Peyer's patch (tissue), 4 donors: Measurements from ENCODE around the gene RPL6. TPM values are rescaled to one million over a fixed set of nuclear protein-coding genes. Genes with fewer than 3 reads are reported as not detected.

Experiments
- DNase-seq, 3 donors: peaks; one replicate each; pipeline ENCODE4 v3.0.0-alpha.2; 2017 to 2019
- H3K27ac ChIP-seq, 4 donors: fragments of 200-600 bp; sonication (generic); one replicate each; pipeline ENCODE4 v1.5.1; 2016 to 2019
- H3K27me3 ChIP-seq, 2 donors: fragments of 200-600 bp; sonication (generic); one replicate each; pipeline ENCODE4 v1.5.1; 2019
- H3K36me3 ChIP-seq, 3 donors: fragments of 200-600 bp; sonication (generic); one replicate each; pipeline ENCODE4 v1.5.1; 2016 to 2019
- H3K4me1 ChIP-seq, 4 donors: fragments of 200-600 bp; sonication (generic); one replicate each; pipeline ENCODE4 v1.5.1; 2016 to 2019
- H3K4me3 ChIP-seq, 4 donors: fragments of 200-600 bp; sonication (generic); 1 replicate in 3 of 4; 2 replicates in 1 of 4; pipeline ENCODE4 v1.5.1; 2016 to 2019; ENCODE audit warnings: mild to moderate bottlenecking in 1 of 4
- H3K9me3 ChIP-seq, 4 donors: fragments of 200-600 bp; sonication (generic); one replicate each; pipeline ENCODE4 v1.5.1; 2016 to 2019; ENCODE audit warnings: mild to moderate bottlenecking in 1 of 4
- CTCF ChIP-seq, 6 experiments: fragments of 450-650 bp in 4 of 6; fragments of 200-600 bp in 2 of 6; sonication (generic) in 1 of 6; IDR thresholded peaks; one replicate each; pipeline ENCODE4 v1.5.1; 2017 to 2019; ENCODE audit warnings: antibody characterized with exemption in 6 of 6, mild to moderate bottlenecking in 3 of 6, moderate library complexity in 1 of 6
- POLR2A ChIP-seq, 2 donors: fragments of 450-650 bp; IDR thresholded peaks; one replicate each; pipeline ENCODE4 v1.5.1; 2017; ENCODE audit warnings: antibody characterized with exemption in 2 of 2, mild to moderate bottlenecking in 2 of 2, moderate library complexity in 2 of 2
- total RNA-seq, 4 donors: library from RNA; depleted of rRNA; stranded (reverse); fragments of >200 nt; gene quantifications; one replicate each; pipeline ENCODE4 v1.1.0, GENCODE V29; 2016

Gene RPL6
- total RNA-seq, 4 donors from 2014 or later: 448 to 1,258 (median 570) TPM

DNA sequence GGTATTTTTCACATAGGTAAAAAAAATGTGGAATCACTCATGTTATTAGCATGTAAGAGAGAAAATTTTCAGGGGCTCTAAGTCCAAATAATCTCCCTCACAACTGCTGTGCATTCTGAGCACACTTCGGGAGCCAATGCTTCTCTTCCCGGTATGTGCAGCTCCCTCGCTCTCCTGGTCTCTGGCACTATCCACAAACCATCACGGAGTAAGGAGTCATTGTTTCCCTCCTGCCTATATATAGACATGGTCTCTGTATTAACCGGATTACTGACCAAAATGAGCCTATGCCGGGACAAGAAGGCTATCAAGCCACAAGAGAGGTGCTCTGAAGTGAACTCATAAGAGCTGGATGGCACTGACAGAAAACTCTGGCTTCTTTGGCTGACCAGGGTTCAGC is 40.5 kb downstream of the RPL6 start:
- peaks cover 0 to 6% (median 0%) of the 10 kb centered on the region in 4 donors for H3K4me1 ChIP-seq
- no peak overlapping the region for H3K27ac ChIP-seq
- H3K27me3 ChIP-seq: no peaks in the 10 kb centered on the region
- H3K4me3 ChIP-seq: no peak overlapping the region
- no peaks in the 10 kb centered on the region for H3K36me3 ChIP-seq
- TF ChIP-seq CTCF (IDR thresholded peaks at IDR 0.05): no peak
- no peak for TF ChIP-seq POLR2A (IDR thresholded peaks at IDR 0.05)
- DNase-seq: no peak
- H3K9me3 ChIP-seq: no peaks in the 10 kb centered on the region

GRCh38 chr12:112367965-112368364 is 41.4 kb downstream of the RPL6 start:
- H3K27ac ChIP-seq: no peak overlapping the region
- peaks cover 0 to 6% (median 0%) of the 10 kb centered on the region in 4 donors for H3K4me1 ChIP-seq
- no peak overlapping the region for H3K4me3 ChIP-seq
- TF ChIP-seq POLR2A (IDR thresholded peaks at IDR 0.05) (no peak), CTCF (IDR thresholded peaks at IDR 0.05) (no peak)
- no peaks in the 10 kb centered on the region for H3K36me3 ChIP-seq
- no peak for DNase-seq
- no peaks in the 10 kb centered on the region for H3K9me3 ChIP-seq
- H3K27me3 ChIP-seq: no peaks in the 10 kb centered on the region

GRCh38 chr12:112362310-112362709 is 47.1 kb downstream of the RPL6 start:
- Histone ChIP-seq H3K27me3 (no peaks in the 10 kb centered on the region), H3K4me1 (no peaks in the 10 kb centered on the region), H3K27ac (no peak overlapping the region), H3K4me3 (no peak overlapping the region), H3K9me3 (no peaks in the 10 kb centered on the region), H3K36me3 (no peaks in the 10 kb centered on the region)
- no peak for DNase-seq
- no peak for TF ChIP-seq POLR2A (IDR thresholded peaks at IDR 0.05)
- no peak for TF ChIP-seq CTCF (IDR thresholded peaks at IDR 0.05)

- Histone ChIP-seq H3K4me1 (no peaks in the 10 kb centered on the region), H3K9me3 (no peaks in the 10 kb centered on the region), H3K36me3 (no peaks in the 10 kb centered on the region), H3K27me3 (no peaks in the 10 kb centered on the region), H3K27ac (no peak overlapping the region), H3K4me3 (no peak overlapping the region)
- TF ChIP-seq POLR2A (IDR thresholded peaks at IDR 0.05) (no peak), CTCF (IDR thresholded peaks at IDR 0.05) (no peak)
- DNase-seq: no peak
These were observed 48.1 kb downstream of the RPL6 start for GRCh38 chr12:112361271-112361670.

GRCh38 chr12:112359290-112359689 is 50.1 kb downstream of the RPL6 start:
- H3K4me1 ChIP-seq: no peaks in the 10 kb centered on the region
- no peak for DNase-seq
- no peaks in the 10 kb centered on the region for H3K27me3 ChIP-seq
- H3K4me3 ChIP-seq: no peak overlapping the region
- no peaks in the 10 kb centered on the region for H3K9me3 ChIP-seq
- TF ChIP-seq POLR2A (IDR thresholded peaks at IDR 0.05): no peak
- TF ChIP-seq CTCF (IDR thresholded peaks at IDR 0.05): no peak
- no peak overlapping the region for H3K27ac ChIP-seq
- no peaks in the 10 kb centered on the region for H3K36me3 ChIP-seq

GRCh38 chr12:112357214-112357613 is 52.2 kb downstream of the RPL6 start:
- no peak for DNase-seq
- H3K36me3 ChIP-seq: no peaks in the 10 kb centered on the region
- H3K9me3 ChIP-seq: no peaks in the 10 kb centered on the region
- H3K4me1 ChIP-seq: no peaks in the 10 kb centered on the region
- no peaks in the 10 kb centered on the region for H3K27me3 ChIP-seq
- TF ChIP-seq CTCF (IDR thresholded peaks at IDR 0.05) (no peak), POLR2A (IDR thresholded peaks at IDR 0.05) (no peak)
- no peak overlapping the region for H3K27ac ChIP-seq
- no peak overlapping the region for H3K4me3 ChIP-seq
